Stimulated activated CD8-positive, alpha-beta memory T cell treated with anti-CD3 and anti-CD28 coated beads, Interleukin-12 subunit alpha, Interleukin-12 subunit beta, amount 100 ng/mL, for 24 hours (primary cell): ENCODE data around the gene SERPINA4.

Experiments used
- DNase-seq: peaks from one replicate; pipeline ENCODE4 v3.0.0-alpha.2; 2020; ENCODE audit errors: extremely low read depth

Gene SERPINA4

GRCh38 chr14:94615823-94616570 lies 54.8 kb downstream of the SERPINA4 start:
- DNase-seq: no peak

- no peak for DNase-seq
Observed at GRCh38 chr14:94617366-94617941, 56.2 kb downstream of the SERPINA4 start.

GRCh38 chr14:94617988-94618822 lies 57.0 kb downstream of the SERPINA4 start:
- DNase-seq: no peak

GRCh38 chr14:94619297-94619696 lies 58.1 kb downstream of the SERPINA4 start:
- no peak for DNase-seq
